Thyroid gland (tissue), 4 donors: ENCODE results near the gene DIS3L2.

Experiments
- POLR2A ChIP-seq, 2 donors: fragments of 450-650 bp; IDR thresholded peaks; one replicate each; pipeline ENCODE4 v1.6.1; 2017; ENCODE audit warnings: antibody characterized with exemption in 2 of 2, mild to moderate bottlenecking in 2 of 2, moderate library complexity in 1 of 2
- TF ChIP-seq, protein P1 (sequence below), 6 experiments: fragments of 200-600 bp in 3 of 6; fragments of 450-650 bp in 3 of 6; sonication (generic) in 3 of 6; IDR thresholded peaks; one replicate each; pipeline ENCODE4 v1.5.1; 2016 to 2019; ENCODE audit warnings: antibody characterized with exemption in 6 of 6, mild to moderate bottlenecking in 2 of 6, inconsistent platforms in 1 of 6, moderate library complexity in 1 of 6

DNA sequence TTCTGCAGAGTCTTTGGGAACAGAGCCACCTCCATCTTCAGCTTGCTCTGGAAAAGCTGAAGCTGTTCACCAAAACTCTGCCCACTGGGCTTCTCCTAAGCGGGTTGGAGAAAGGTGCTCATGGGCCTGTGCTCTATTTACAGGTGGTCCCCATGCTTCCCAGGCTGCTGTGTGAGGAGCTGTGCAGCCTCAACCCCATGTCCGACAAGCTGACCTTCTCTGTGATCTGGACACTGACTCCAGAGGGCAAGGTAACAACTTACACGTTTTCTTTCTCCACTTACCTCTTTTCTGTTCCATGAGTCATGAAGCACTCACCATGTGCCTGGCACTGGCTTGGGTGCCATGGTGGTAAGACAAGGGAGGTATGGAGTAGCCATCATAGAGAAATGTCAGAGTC lies 287.6 kb downstream of the DIS3L2 start:
- TF ChIP-seq, protein P1, sequence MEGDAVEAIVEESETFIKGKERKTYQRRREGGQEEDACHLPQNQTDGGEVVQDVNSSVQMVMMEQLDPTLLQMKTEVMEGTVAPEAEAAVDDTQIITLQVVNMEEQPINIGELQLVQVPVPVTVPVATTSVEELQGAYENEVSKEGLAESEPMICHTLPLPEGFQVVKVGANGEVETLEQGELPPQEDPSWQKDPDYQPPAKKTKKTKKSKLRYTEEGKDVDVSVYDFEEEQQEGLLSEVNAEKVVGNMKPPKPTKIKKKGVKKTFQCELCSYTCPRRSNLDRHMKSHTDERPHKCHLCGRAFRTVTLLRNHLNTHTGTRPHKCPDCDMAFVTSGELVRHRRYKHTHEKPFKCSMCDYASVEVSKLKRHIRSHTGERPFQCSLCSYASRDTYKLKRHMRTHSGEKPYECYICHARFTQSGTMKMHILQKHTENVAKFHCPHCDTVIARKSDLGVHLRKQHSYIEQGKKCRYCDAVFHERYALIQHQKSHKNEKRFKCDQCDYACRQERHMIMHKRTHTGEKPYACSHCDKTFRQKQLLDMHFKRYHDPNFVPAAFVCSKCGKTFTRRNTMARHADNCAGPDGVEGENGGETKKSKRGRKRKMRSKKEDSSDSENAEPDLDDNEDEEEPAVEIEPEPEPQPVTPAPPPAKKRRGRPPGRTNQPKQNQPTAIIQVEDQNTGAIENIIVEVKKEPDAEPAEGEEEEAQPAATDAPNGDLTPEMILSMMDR (IDR thresholded peaks at IDR 0.05) = no peak
- TF ChIP-seq POLR2A (IDR thresholded peaks at IDR 0.05) = no peak
